Activated CD4-positive, alpha-beta T cell treated with anti-CD3 and anti-CD28 coated beads, Interleukin-2, amount 50 U/mL, for 48 hours (primary cell): ENCODE data around the gene ASPHD1.
"Not testable (repeated sequence)": the region's sequence is repeated elsewhere in the genome, so short reads cannot be mapped to it uniquely, and the experiment has no call there.

ENCODE experiments used
- DNase-seq, 2 experiments: peaks; one replicate each; pipeline ENCODE4 v3.0.0-alpha.2; 2020

Gene ASPHD1

DNA sequence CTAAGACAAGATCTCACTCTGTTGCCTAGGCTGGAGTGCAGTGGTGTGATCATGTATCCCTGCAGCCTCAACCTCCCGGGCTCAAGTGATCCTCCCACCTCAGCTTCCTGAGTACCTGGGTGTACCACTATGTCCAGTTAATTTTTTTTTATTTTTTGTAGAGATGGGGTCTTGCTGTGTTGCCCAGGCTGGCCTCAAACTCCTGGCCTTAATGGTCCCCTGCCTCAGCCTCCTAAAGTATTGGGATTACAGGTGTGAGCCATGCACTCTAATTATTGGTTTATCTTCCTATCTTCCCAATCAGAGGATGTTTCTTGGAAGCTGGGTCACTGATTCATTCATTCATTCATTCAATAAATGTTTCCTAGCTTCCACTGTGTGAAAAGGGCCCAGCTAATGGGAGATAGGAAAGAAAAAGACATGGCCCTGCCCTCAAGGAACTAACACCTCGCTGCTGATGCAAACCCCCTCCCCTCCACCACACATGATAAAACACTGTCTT lies 8.5 kb downstream of the ASPHD1 start:
- no peak for DNase-seq

DNA sequence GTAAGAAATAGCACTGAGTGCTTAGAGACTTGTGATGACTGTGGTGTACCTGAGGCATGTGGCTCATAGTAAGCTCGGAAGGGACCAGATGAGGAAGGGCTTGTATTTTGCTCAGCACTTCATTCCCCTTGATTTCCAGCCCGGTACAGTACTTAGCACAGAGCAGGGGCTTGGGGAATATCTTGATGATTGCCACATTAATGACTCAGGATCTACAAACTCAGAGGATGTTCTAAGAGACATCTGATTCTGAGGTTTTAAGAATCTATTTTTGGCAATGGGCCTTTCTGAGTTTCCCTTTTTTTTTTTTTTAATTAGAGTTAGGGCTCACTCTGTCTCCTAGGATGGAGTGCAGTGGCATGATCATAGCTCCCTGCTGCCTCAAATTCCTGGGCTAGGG lies 9.1 kb downstream of the ASPHD1 start:
- DNase-seq = no peak

DNA sequence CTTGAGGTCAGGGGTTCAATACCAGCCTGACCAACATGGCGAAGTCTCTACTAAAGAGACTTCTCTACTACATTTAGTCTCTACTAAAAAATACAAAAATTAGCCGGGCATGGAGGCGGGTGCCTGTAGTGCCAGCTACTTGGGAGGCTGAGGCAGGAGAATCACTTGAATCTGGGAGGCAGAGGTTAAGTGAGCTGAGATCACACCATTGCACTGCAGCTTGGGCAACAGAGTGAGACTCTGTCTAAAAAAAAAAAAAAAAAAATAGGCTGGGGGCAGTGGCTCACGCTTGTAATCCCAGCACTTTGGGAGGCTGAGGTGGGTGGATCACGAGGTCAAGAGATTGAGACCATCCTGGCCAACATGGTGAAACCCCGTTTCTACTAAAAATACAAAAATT lies 9.6 kb downstream of the ASPHD1 start:
- DNase-seq = not testable (repeated sequence)

GRCh38 chr16:29910819-29911675 lies 10.8 kb downstream of the ASPHD1 start:
- no peak for DNase-seq

DNA sequence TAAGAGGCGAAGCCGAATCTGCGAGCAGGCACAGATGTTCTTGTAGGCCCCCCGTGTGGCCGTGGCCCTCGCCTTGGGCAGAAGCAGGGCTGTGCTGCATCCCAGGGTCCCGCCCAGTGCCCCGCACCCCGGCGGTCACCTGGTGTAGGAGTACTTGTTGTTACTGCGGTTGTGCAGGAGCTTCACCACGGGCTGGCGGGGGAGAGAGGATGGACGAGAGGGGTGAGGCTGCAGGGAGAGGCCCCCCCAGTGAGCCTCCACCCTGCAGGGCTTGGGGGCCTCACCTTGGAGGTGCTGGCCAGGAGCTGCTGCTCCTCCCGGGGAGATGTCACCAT lies 11.4 kb downstream of the ASPHD1 start:
- DNase-seq = no peak

GRCh38 chr16:29912087-29912486 lies 11.8 kb downstream of the ASPHD1 start:
- no peak for DNase-seq

DNA sequence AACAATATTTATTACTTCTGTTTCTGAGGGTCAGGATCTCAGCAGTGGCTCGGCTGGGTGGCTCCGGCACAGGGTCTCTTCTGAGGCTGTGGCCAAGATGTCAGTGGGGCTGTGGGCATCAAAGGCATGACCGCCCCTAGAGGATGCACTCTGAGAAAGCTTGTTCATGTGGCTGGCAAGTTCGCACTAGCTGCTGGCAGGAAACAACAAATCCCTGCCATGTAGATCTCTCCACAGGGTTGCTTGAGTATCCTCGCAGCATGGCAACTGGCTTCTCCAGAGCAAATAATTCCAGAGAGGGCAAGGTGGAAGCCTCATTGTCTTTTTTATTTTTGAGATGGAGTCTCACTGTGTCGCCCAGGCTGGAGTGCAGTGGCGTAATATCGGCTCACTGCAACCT lies 13.2 kb downstream of the ASPHD1 start:
- DNase-seq = no peak

GRCh38 chr16:29915590-29916247 lies 15.4 kb downstream of the ASPHD1 start:
- no peak for DNase-seq

GRCh38 chr16:29916979-29917378 lies 16.7 kb downstream of the ASPHD1 start:
- DNase-seq = no peak

- no peak for DNase-seq
Observed at GRCh38 chr16:29920288-29921033, 20.2 kb downstream of the ASPHD1 start.

DNA sequence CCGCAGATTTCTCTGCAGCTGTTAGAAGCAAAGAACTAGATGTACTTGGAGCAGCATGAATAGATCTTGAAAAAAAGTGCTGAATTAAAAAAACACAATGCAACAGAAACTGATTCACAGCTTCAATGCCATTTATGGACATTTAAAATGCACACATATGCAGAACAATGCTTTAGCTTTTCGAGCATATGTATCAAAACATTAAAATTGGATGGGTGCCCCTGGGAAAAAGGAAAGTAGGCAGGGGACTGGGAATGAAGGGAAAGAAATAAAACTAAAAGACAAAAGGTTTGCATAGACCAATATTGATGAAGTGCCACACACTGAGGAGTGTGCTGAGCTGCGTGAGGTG lies 20.7 kb downstream of the ASPHD1 start:
- no peak for DNase-seq

- DNase-seq = no peak
Observed at GRCh38 chr16:29922326-29922725, 22.0 kb downstream of the ASPHD1 start.

GRCh38 chr16:29922986-29923501 lies 22.8 kb downstream of the ASPHD1 start:
- no peak for DNase-seq

- peak in 1 of 2 experiments; percentile 5 for DNase-seq
Observed at GRCh38 chr16:29925105-29925756, 24.9 kb downstream of the ASPHD1 start.

DNA sequence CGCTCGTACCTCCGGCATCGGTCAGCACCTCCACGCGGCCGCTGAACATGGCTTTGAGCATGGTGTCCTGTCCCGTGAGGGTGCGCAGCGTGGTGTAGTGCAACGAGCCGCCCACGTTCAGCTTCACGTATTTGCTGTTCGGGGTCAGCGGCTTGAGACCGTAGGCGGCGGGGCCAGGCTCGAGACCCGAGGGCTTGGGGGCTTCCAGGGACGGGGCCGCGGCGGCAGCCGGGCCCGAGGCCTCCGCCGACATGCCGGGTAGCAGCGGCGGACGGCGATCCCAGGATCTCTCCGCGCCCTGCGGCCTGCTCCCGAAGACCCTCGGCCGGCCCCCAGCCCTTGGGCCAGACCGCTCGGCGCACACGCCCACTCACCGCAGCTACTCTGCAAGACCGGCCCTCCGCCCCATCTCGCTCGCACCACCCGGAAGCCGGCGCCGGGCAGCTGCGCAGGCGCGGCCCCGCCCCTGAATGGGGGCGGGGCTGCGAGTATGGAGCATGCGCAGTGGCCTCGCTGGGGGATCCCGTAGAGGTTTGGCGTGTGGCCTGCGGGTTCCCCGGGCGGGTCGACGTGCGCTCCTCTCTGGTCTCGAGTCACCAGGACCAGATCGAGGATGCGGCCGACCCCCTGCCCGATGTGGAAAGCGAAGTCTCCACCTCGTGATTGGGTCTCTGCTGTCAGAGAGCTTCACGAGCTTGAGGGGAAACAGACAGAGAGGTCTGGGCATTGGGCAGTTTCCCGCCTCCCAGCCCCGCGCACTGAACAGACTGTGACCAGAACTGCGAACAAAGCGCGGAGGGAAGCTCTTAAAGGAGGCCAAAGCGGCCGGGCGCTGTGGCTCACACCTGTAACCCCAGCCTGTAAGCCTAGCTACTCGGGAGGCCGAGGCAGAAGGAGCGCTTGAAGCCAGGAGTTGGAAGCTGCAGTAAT lies 25.8 kb downstream of the ASPHD1 start, which contains the start of gene KCTD13:
TSS of gene KCTD13 (minus strand) at position 446 of the 930 bp plus-strand sequence. CDS start at position 253, 193 bp downstream.
- DNase-seq = peak; percentile 80 to 84

GRCh38 chr16:29926711-29927052 lies 26.4 kb downstream of the ASPHD1 start:
- DNase-seq = no peak

GRCh38 chr16:29927070-29927905 lies 27.0 kb downstream of the ASPHD1 start:
- DNase-seq = no peak

GRCh38 chr16:29931750-29932149 lies 31.5 kb downstream of the ASPHD1 start:
- DNase-seq = not testable (repeated sequence)

- DNase-seq = no peak
Observed at GRCh38 chr16:29940656-29941055, 40.4 kb downstream of the ASPHD1 start.
